GM18868 (cell line): ENCODE data around the gene PUM2.
"Not testable (repeated sequence)": the region's sequence is repeated elsewhere in the genome, so short reads cannot be mapped to it uniquely, and the experiment has no call there.

Experiments
- ATAC-seq: cut with Tn5 transposase; IDR thresholded peaks from one replicate; pipeline ENCODE4 v1.9.1; 2021; ENCODE audit warnings: mild to moderate bottlenecking, moderate library complexity; ENCODE audit not compliant: unreplicated experiment

PUM2 gene

GRCh38 chr2:20350753-20351554, at the start of gene PUM2:
PUM2 (minus strand) TSS chr2:20350844; CDS start chr2:20327360, 23,484 bp downstream.
- ATAC-seq = peak; percentile 81

- no peak for ATAC-seq
Measured at GRCh38 chr2:20400306-20400705, 49.7 kb upstream of the PUM2 start.

GRCh38 chr2:20398956-20399567, 48.4 kb upstream of the PUM2 start:
- no peak for ATAC-seq

- peak; percentile 51 for ATAC-seq
Measured at GRCh38 chr2:20397811-20398447, 47.3 kb upstream of the PUM2 start.

- ATAC-seq = no peak
Measured at GRCh38 chr2:20396356-20397000, 45.8 kb upstream of the PUM2 start.

GRCh38 chr2:20393986-20394385, 43.3 kb upstream of the PUM2 start:
- no peak for ATAC-seq

- ATAC-seq = no peak
Measured at GRCh38 chr2:20391951-20392699, 41.5 kb upstream of the PUM2 start.

- ATAC-seq = no peak
Measured at GRCh38 chr2:20390524-20391123, 40.0 kb upstream of the PUM2 start.

- no peak for ATAC-seq
Measured at GRCh38 chr2:20384953-20385352, 34.3 kb upstream of the PUM2 start.

GRCh38 chr2:20382965-20383810, 32.5 kb upstream of the PUM2 start:
- ATAC-seq = no peak

GRCh38 chr2:20381457-20381856, 30.8 kb upstream of the PUM2 start:
- ATAC-seq = no peak

- ATAC-seq = no peak
Measured at GRCh38 chr2:20378891-20379519, 28.4 kb upstream of the PUM2 start.

- ATAC-seq = no peak
Measured at GRCh38 chr2:20378341-20378740, 27.7 kb upstream of the PUM2 start.

GRCh38 chr2:20377741-20378140, 27.1 kb upstream of the PUM2 start:
- no peak for ATAC-seq

- not testable (repeated sequence) for ATAC-seq
Measured at GRCh38 chr2:20374982-20375381, 24.3 kb upstream of the PUM2 start.

GRCh38 chr2:20372896-20373640, 22.4 kb upstream of the PUM2 start:
- ATAC-seq = no peak

- no peak for ATAC-seq
Measured at GRCh38 chr2:20371323-20372025, 20.8 kb upstream of the PUM2 start.

- ATAC-seq = no peak
Measured at GRCh38 chr2:20370191-20370590, 19.5 kb upstream of the PUM2 start.
